Activated T-helper 17 cell treated with anti-CD3 and anti-CD28 coated beads, Interleukin-2, amount 50 U/mL, for 72 hours (primary cell): ENCODE data around the gene RASSF5. TPM values are rescaled to one million over a fixed set of nuclear protein-coding genes. Genes with fewer than 3 reads are reported as not detected.

ENCODE experiments used
- ATAC-seq: fragments of 150-1000 bp; cut with Tn5 transposase; replicated peaks from 2 replicates; pipeline ENCODE4 v1.10.0; 2021; ENCODE audit warnings: mild to moderate bottlenecking, moderate library complexity
- H3K27ac Mint-ChIP-seq: one replicate; pipeline ENCODE4 v1.8.0; 2022; ENCODE audit warnings: mixed read lengths
- H3K27me3 Mint-ChIP-seq: one replicate; pipeline ENCODE4 v1.8.0; 2022; ENCODE audit warnings: mixed read lengths
- H3K36me3 Mint-ChIP-seq: one replicate; pipeline ENCODE4 v1.8.0; 2022; ENCODE audit warnings: low read depth, mild to moderate bottlenecking, mixed read lengths
- H3K4me1 Mint-ChIP-seq: one replicate; pipeline ENCODE4 v1.8.0; 2022; ENCODE audit warnings: mixed read lengths
- H3K4me3 Mint-ChIP-seq: one replicate; pipeline ENCODE4 v1.8.0; 2022; ENCODE audit warnings: mild to moderate bottlenecking, mixed read lengths
- H3K9me3 Mint-ChIP-seq: one replicate; pipeline ENCODE4 v1.8.0; 2022; ENCODE audit warnings: mixed read lengths
- total RNA-seq, 2 donors: library from RNA; stranded (reverse); gene quantifications; one replicate each; pipeline ENCODE4 v1.2.3, GENCODE V29; 2022

Gene RASSF5
- total RNA-seq, 2 donors from 2014 or later: 162 to 227 TPM

DNA sequence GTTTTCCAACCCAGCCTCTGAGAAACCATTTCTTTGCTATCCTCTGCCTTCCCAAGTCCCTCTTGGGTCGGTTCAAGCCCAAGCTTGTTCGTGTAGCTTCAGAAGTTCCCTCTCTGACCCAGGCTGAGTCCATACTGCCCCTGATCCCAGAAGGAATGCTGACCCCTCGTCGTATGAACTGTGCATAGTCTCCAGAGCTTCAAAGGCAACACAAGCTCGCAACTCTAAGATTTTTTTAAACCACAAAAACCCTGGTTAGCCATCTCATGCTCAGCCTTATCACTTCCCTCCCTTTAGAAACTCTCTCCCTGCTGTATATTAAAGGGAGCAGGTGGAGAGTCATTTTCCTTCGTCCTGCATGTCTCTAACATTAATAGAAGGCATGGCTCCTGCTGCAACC, 81.2 kb downstream of the RASSF5 start:
- Mint-ChIP-seq H3K9me3 (no peaks in the 10 kb centered on the region), H3K4me3 (peak overlapping the region; percentile 84), H3K27me3 (no peaks in the 10 kb centered on the region), H3K4me1 (peaks cover 76% of the 10 kb centered on the region), H3K36me3 (peaks cover 100% of the 10 kb centered on the region), H3K27ac (peak overlapping the region; percentile 99)
- no peak for ATAC-seq

DNA sequence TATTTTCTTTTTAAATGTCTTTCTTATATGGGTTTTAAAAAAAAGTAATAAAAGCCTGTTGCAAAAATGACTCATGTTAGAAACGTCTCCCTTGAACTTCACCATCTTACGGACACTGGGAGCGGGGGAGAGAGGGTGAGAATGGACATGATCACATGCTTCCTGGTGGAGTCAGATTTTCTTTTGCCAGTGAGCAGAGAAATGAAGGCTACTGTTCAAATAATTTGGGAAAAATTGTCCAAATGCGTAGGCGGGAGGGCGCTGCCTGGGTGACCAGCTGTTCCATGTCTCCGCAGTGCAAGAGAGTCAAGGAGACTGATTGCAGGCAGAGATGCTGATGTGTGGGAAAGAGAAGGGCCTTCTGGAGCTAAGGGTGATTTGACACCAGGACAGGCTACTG, 81.9 kb downstream of the RASSF5 start:
- Mint-ChIP-seq H3K4me1 (peaks cover 73% of the 10 kb centered on the region), H3K36me3 (peaks cover 100% of the 10 kb centered on the region), H3K9me3 (no peaks in the 10 kb centered on the region), H3K27me3 (no peaks in the 10 kb centered on the region), H3K27ac (peak overlapping the region; percentile 99), H3K4me3 (peak overlapping the region; percentile 84)
- ATAC-seq: no peak

DNA sequence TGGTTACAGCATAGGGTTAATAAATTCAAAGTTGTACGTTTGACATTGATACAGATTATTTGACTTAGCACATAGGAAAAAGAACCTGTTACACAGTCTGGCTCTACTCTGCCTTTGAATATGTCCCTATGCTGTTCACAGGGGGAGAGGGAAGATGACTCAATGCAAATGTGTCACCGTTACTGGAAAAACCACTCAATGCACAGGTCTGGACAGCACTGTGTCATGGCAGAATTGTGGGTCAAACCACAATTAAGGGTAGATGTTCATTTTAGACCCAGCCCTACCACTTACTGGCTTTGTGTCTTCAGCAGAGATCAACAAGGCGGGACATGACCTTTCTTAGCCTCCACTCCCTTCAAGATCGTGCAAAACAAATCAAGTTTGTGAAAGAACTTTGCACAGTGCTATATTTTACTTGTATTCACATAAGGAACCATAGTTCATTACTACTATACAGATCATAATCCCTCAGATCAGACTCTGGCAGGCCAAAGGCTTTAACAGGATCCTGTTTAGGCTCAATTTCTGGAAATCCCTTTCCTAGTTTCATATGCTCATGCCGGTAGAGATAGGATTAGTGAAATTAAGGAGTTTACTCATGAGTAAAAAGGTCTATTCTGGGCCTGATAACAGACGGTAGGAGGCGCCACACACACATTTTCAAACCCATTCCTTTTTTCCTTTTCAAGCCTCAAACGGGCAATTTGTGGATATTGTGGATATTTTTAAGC, 82.9 kb downstream of the RASSF5 start:
- ATAC-seq: peak; percentile 92
- no peaks in the 10 kb centered on the region for H3K27me3 Mint-ChIP-seq
- H3K36me3 Mint-ChIP-seq: peaks cover 100% of the 10 kb centered on the region
- H3K9me3 Mint-ChIP-seq: no peaks in the 10 kb centered on the region
- H3K4me1 Mint-ChIP-seq: peaks cover 69% of the 10 kb centered on the region
- peak overlapping the region; percentile 84 for H3K4me3 Mint-ChIP-seq
- peak overlapping the region; percentile 99 for H3K27ac Mint-ChIP-seq

- Mint-ChIP-seq H3K4me3 (peak overlapping the region; percentile 84), H3K9me3 (no peaks in the 10 kb centered on the region), H3K36me3 (peaks cover 100% of the 10 kb centered on the region), H3K27ac (peak overlapping the region; percentile 99), H3K27me3 (no peaks in the 10 kb centered on the region), H3K4me1 (peaks cover 60% of the 10 kb centered on the region)
- ATAC-seq: no peak
Measured at GRCh38 chr1:206591226-206591625, 83.9 kb downstream of the RASSF5 start.

- ATAC-seq: no peak
- Mint-ChIP-seq H3K4me3 (peak overlapping the region; percentile 84), H3K4me1 (peaks cover 55% of the 10 kb centered on the region), H3K27me3 (no peaks in the 10 kb centered on the region), H3K36me3 (peaks cover 100% of the 10 kb centered on the region), H3K9me3 (no peaks in the 10 kb centered on the region), H3K27ac (peak overlapping the region; percentile 99)
Measured at GRCh38 chr1:206591696-206592095, 84.4 kb downstream of the RASSF5 start.

DNA sequence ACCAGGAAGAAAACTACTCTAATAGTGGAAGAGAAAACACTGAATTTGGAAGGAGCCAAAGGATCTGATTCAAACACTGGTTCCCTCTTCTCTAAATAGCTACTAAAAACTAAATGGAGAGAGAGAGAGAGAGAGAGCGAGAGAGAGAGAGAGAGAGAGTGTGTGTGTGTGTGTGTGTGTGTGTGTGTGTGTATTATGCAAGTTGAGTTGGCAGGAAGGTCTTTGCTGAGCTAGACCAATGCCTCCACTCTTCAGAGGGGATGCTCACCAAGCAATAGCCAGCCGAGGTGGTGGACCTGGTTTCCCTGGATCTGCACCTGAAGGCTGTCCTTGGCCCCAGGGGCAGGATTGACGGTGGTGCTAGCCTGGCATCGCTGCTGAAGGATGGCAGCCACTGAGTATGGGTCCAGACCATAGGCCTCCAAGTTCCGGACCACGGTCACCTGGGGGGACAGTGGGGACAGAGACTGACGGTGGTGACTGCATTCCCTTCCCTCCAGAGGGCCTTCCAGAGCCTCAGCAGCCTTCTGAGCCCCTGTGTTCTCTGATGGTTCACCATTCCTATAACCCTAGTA, 86.1 kb downstream of the RASSF5 start:
- ATAC-seq: no peak
- H3K36me3 Mint-ChIP-seq: peaks cover 97% of the 10 kb centered on the region

GRCh38 chr1:206595581-206596318, 88.4 kb downstream of the RASSF5 start:
- no peaks in the 10 kb centered on the region for H3K27me3 Mint-ChIP-seq
- peaks cover 97% of the 10 kb centered on the region for H3K36me3 Mint-ChIP-seq
- H3K4me1 Mint-ChIP-seq: peaks cover 19% of the 10 kb centered on the region
- no peak overlapping the region for H3K4me3 Mint-ChIP-seq
- peak overlapping the region; percentile 60 for H3K27ac Mint-ChIP-seq
- ATAC-seq: no peak
- no peaks in the 10 kb centered on the region for H3K9me3 Mint-ChIP-seq

More for the DNA sequence above, 86.1 kb downstream of the RASSF5 start:
- H3K9me3 Mint-ChIP-seq: no peaks in the 10 kb centered on the region
- H3K27me3 Mint-ChIP-seq: no peaks in the 10 kb centered on the region
- H3K4me3 Mint-ChIP-seq: no peak overlapping the region
- peak overlapping the region; percentile 99 for H3K27ac Mint-ChIP-seq
- H3K4me1 Mint-ChIP-seq: peaks cover 39% of the 10 kb centered on the region

DNA sequence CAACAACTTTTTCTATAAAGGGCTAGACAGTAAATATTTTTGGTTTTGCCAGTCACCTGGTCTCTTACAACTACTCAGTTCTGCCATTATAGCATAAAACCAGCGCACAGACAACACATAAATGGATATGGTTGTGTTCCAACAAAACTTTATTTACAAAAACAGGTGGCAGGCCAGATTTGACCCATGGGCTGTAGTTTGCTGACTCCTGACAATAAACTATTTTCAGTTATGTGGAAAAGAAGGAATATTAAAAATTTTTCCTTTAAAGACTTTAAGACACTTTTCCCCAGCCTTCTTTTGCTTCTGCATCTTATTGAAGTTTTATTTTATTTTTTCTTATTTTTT, 89.0 kb downstream of the RASSF5 start:
- Mint-ChIP-seq H3K27me3 (no peaks in the 10 kb centered on the region), H3K4me3 (no peak overlapping the region), H3K27ac (peak overlapping the region; percentile 60), H3K36me3 (peaks cover 97% of the 10 kb centered on the region), H3K9me3 (no peaks in the 10 kb centered on the region), H3K4me1 (peaks cover 14% of the 10 kb centered on the region)
- no peak for ATAC-seq

GRCh38 chr1:206600527-206600926, 93.2 kb downstream of the RASSF5 start:
- Mint-ChIP-seq H3K4me3 (no peak overlapping the region), H3K4me1 (no peaks in the 10 kb centered on the region), H3K27ac (no peak overlapping the region), H3K27me3 (no peaks in the 10 kb centered on the region), H3K9me3 (no peaks in the 10 kb centered on the region), H3K36me3 (peaks cover 97% of the 10 kb centered on the region)
- no peak for ATAC-seq

- Mint-ChIP-seq H3K27ac (no peak overlapping the region), H3K4me1 (peaks cover 21% of the 10 kb centered on the region), H3K4me3 (no peak overlapping the region), H3K27me3 (no peaks in the 10 kb centered on the region), H3K9me3 (no peaks in the 10 kb centered on the region), H3K36me3 (peaks cover 99% of the 10 kb centered on the region)
- ATAC-seq: no peak
Measured at GRCh38 chr1:206604861-206605260, 97.5 kb downstream of the RASSF5 start.

- no peaks in the 10 kb centered on the region for H3K9me3 Mint-ChIP-seq
- peaks cover 100% of the 10 kb centered on the region for H3K36me3 Mint-ChIP-seq
- H3K27me3 Mint-ChIP-seq: no peaks in the 10 kb centered on the region
- peak overlapping the region; percentile 64 for H3K27ac Mint-ChIP-seq
- peaks cover 35% of the 10 kb centered on the region for H3K4me1 Mint-ChIP-seq
- no peak overlapping the region for H3K4me3 Mint-ChIP-seq
- ATAC-seq: no peak
Measured at GRCh38 chr1:206606867-206607266, 99.5 kb downstream of the RASSF5 start.

- Mint-ChIP-seq H3K4me3 (peak overlapping the region; percentile 97), H3K36me3 (peaks cover 90% of the 10 kb centered on the region), H3K27ac (peak overlapping the region; percentile 95), H3K9me3 (no peaks in the 10 kb centered on the region), H3K27me3 (no peaks in the 10 kb centered on the region), H3K4me1 (peaks cover 37% of the 10 kb centered on the region)
- no peak for ATAC-seq
Measured at GRCh38 chr1:206608108-206608698, 100.9 kb downstream of the RASSF5 start.

DNA sequence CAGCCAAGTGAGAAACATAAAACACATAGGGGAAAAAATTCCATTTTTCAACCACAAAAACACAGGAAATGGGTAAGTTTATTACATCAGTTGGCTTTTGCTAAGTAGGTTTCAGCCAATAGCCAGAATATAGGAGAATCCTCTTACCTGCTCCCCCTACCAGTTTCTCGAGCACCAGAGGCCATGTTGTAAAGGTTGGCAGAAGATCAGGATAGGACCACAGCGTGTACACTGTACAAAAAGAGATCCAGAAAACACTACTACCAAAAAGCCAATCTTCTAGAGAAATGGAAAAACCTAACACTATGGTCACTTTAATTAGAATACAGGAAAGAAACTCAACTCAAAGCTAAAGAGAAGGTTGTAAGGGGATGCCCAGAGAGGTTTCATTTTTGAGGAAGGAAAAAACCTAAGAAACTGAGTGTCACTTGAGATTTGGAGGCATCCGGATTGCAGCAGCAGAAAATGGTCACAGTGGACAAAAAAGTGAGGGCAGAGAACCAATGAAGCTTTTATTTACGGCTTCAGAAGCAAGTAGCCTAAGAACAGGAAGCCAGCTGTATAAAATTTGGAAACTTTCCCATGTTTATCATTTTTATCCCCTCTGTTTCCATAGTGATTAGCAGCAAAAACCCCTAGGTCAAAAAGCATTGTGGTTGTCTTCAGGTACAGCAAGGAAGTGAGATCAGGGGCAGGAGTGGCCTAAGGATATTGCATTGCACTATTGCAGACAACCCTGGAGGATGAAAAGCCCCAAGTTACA, 102.1 kb downstream of the RASSF5 start:
- H3K4me3 Mint-ChIP-seq: peak overlapping the region; percentile 97

More for the DNA sequence above, 102.1 kb downstream of the RASSF5 start:
- peak; percentile 54 for ATAC-seq
- H3K36me3 Mint-ChIP-seq: peaks cover 78% of the 10 kb centered on the region
- H3K9me3 Mint-ChIP-seq: no peaks in the 10 kb centered on the region
- H3K4me1 Mint-ChIP-seq: peaks cover 37% of the 10 kb centered on the region
- peak overlapping the region; percentile 95 for H3K27ac Mint-ChIP-seq
- no peaks in the 10 kb centered on the region for H3K27me3 Mint-ChIP-seq
